Suprapubic skin (tissue), 4 donors: ENCODE measurements around the gene TTLL1. TPM values are rescaled to one million over a fixed set of nuclear protein-coding genes. Genes with fewer than 3 reads are reported as not detected.

ENCODE experiments used
- DNase-seq, 2 donors: peaks; one replicate each; pipeline ENCODE4 v3.0.0-alpha.2; 2019; ENCODE audit warnings: low spot score in 2 of 2
- H3K27ac ChIP-seq: fragments of 200-600 bp; sonication (generic); one replicate; pipeline ENCODE4 v1.5.1; 2019
- H3K27me3 ChIP-seq: fragments of 200-600 bp; sonication (generic); one replicate; pipeline ENCODE4 v1.5.1; 2019
- H3K36me3 ChIP-seq: fragments of 200-600 bp; sonication (generic); one replicate; pipeline ENCODE4 v1.5.1; 2019
- H3K4me1 ChIP-seq: fragments of 200-600 bp; sonication (generic); one replicate; pipeline ENCODE4 v1.5.1; 2019
- H3K4me3 ChIP-seq: fragments of 200-600 bp; sonication (generic); one replicate; pipeline ENCODE4 v1.5.1; 2019; ENCODE audit warnings: mild to moderate bottlenecking
- H3K9me3 ChIP-seq: fragments of 200-600 bp; sonication (generic); one replicate; pipeline ENCODE4 v1.5.1; 2019
- CTCF ChIP-seq, 2 donors: fragments of 200-600 bp in 1 of 2; fragments of 450-650 bp in 1 of 2; sonication (generic) in 1 of 2; IDR thresholded peaks; one replicate each; pipeline ENCODE4 v1.5.1; 2016 to 2019; ENCODE audit warnings: antibody characterized with exemption in 2 of 2, mild to moderate bottlenecking in 1 of 2, moderate library complexity in 1 of 2
- EP300 ChIP-seq: sonication (generic); formaldehyde crosslinking; IDR thresholded peaks from one replicate; pipeline ENCODE4 v1.6.1; 2017; ENCODE audit warnings: antibody characterized with exemption
- POLR2A ChIP-seq, 2 donors: fragments of 450-650 bp; IDR thresholded peaks; one replicate each; pipeline ENCODE4 v1.6.1; 2017; ENCODE audit warnings: antibody characterized with exemption in 2 of 2, mild to moderate bottlenecking in 2 of 2, moderate library complexity in 2 of 2
- POLR2AphosphoS5 ChIP-seq, 3 donors: sonication (generic); formaldehyde crosslinking; IDR thresholded peaks; one replicate each; pipeline ENCODE4 v1.6.1; 2017; ENCODE audit warnings: antibody characterized with exemption in 3 of 3
- WGBS: methylation state at CpG from one replicate; pipeline ENCODE4 v1.1.5; 2018; 5-methylcytosine and 5-hydroxymethylcytosine counted together
- total RNA-seq, 4 donors: library from RNA; depleted of rRNA; stranded (reverse); fragments of >200 nt; gene quantifications; one replicate each; pipeline ENCODE4 v1.1.0, GENCODE V29; 2016

Gene TTLL1
- total RNA-seq, 4 donors from 2014 or later: 4.3 to 8.7 (median 5.0) TPM

- WGBS: 29% methylated on average over 5 of the region's 5 CpGs
- TF ChIP-seq POLR2A (IDR thresholded peaks at IDR 0.05): no peak
- no peak for TF ChIP-seq EP300
- TF ChIP-seq POLR2AphosphoS5 (IDR thresholded peaks at IDR 0.05): no peak
- TF ChIP-seq CTCF (IDR thresholded peaks at IDR 0.05): no peak
- no peak for DNase-seq
- Histone ChIP-seq H3K36me3 (no peaks in the 10 kb centered on the region), H3K4me1 (peaks cover 46% of the 10 kb centered on the region), H3K27me3 (no peaks in the 10 kb centered on the region), H3K27ac (peak overlapping the region; percentile 86), H3K4me3 (peak overlapping the region; percentile 89), H3K9me3 (no peaks in the 10 kb centered on the region)
Observed at GRCh38 chr22:43015677-43016042, 73.5 kb downstream of the TTLL1 start.

- no peaks in the 10 kb centered on the region for H3K9me3 ChIP-seq
- peak within 1 kb of the TSS; percentile 89 for H3K4me3 ChIP-seq
- no peaks in the 10 kb centered on the region for H3K27me3 ChIP-seq
- H3K4me1 ChIP-seq: peaks cover 46% of the 10 kb centered on the region
- DNase-seq: peak; percentile 100
- H3K36me3 ChIP-seq: no peaks in the 10 kb centered on the region
- WGBS: 0% methylated on average over 27 of the region's 85 CpGs
- TF ChIP-seq POLR2AphosphoS5 (IDR thresholded peaks at IDR 0.05) (peak; percentile 79 to 92 (median 85)), POLR2A (IDR thresholded peaks at IDR 0.05) (peak; percentile 73 to 97), EP300 (no peak), CTCF (IDR thresholded peaks at IDR 0.05) (no peak)
- H3K27ac ChIP-seq: peak within 1 kb of the TSS; percentile 86
Observed at GRCh38 chr22:43014869-43015676, 74.1 kb downstream of the TTLL1 start, which contains the start of gene PACSIN2. PACSIN2 (minus strand) TSS chr22:43015149; CDS start chr22:42912080, 103,069 bp downstream.

GRCh38 chr22:43014316-43014868 lies 74.8 kb downstream of the TTLL1 start:
- no peaks in the 10 kb centered on the region for H3K9me3 ChIP-seq
- H3K4me1 ChIP-seq: peaks cover 45% of the 10 kb centered on the region
- DNase-seq: peak in 1 of 2 donors; percentile 78
- peak overlapping the region; percentile 86 for H3K27ac ChIP-seq
- WGBS: 3% methylated on average over 6 of the region's 39 CpGs
- H3K4me3 ChIP-seq: peak overlapping the region; percentile 89
- no peaks in the 10 kb centered on the region for H3K27me3 ChIP-seq
- TF ChIP-seq EP300: no peak
- no peak for TF ChIP-seq POLR2A (IDR thresholded peaks at IDR 0.05)
- no peak for TF ChIP-seq CTCF (IDR thresholded peaks at IDR 0.05)
- TF ChIP-seq POLR2AphosphoS5 (IDR thresholded peaks at IDR 0.05): no peak
- no peaks in the 10 kb centered on the region for H3K36me3 ChIP-seq

- H3K27me3 ChIP-seq: no peaks in the 10 kb centered on the region
- DNase-seq: no peak
- peaks cover 49% of the 10 kb centered on the region for H3K4me1 ChIP-seq
- H3K27ac ChIP-seq: peak overlapping the region; percentile 86
- WGBS: 12% methylated on average over 13 of the region's 16 CpGs
- TF ChIP-seq EP300 (no peak), POLR2A (IDR thresholded peaks at IDR 0.05) (no peak), CTCF (IDR thresholded peaks at IDR 0.05) (no peak), POLR2AphosphoS5 (IDR thresholded peaks at IDR 0.05) (no peak)
- H3K36me3 ChIP-seq: no peaks in the 10 kb centered on the region
- peak overlapping the region; percentile 89 for H3K4me3 ChIP-seq
- H3K9me3 ChIP-seq: no peaks in the 10 kb centered on the region
Observed at GRCh38 chr22:43013355-43014315, 75.6 kb downstream of the TTLL1 start.
